SU-DHL-6 (cell line): Measurements from ENCODE around the gene CHD3.

Source experiments
- H2AFZ ChIP-seq: fragments of 200-600 bp; sonication (generic); 2 replicates; pipeline ENCODE4 v1.6.1; 2014; ENCODE audit warnings: low read depth, mild to moderate bottlenecking, moderate library complexity, mixed read lengths, antibody characterized with exemption, low read length; ENCODE audit not compliant: severe bottlenecking
- H3F3A ChIP-seq: fragments of 200-600 bp; shearing (Covaris generic); 2 replicates; pipeline ENCODE4 v1.6.0; 2016; ENCODE audit warnings: antibody characterized with exemption, mild to moderate bottlenecking; ENCODE audit not compliant: insufficient read depth
- H3K27ac ChIP-seq: fragments of 200-600 bp; sonication (generic); 2 replicates; pipeline ENCODE4 v1.5.1; 2016; ENCODE audit warnings: low read depth, mild to moderate bottlenecking, low read length, moderate library complexity, mixed read lengths
- H3K27me3 ChIP-seq: fragments of 200-600 bp; sonication (generic), shearing (Covaris generic); 2 replicates; pipeline ENCODE4 v1.6.0; 2014; ENCODE audit warnings: mild to moderate bottlenecking, low read length
- H3K36me3 ChIP-seq: fragments of 200-600 bp; sonication (generic); 2 replicates; pipeline ENCODE4 v1.6.1; 2014; ENCODE audit warnings: mild to moderate bottlenecking, low read length, mixed read lengths
- H3K4me2 ChIP-seq: fragments of 300-600, 200-600 bp; shearing (Covaris generic), sonication (generic); 2 replicates; pipeline ENCODE4 v1.6.0; 2014; ENCODE audit warnings: low read length, low read depth, mild to moderate bottlenecking; ENCODE audit not compliant: poor library complexity, severe bottlenecking
- H3K4me3 ChIP-seq: fragments of 200-600 bp; sonication (generic); 2 replicates; pipeline ENCODE4 v1.5.1; 2014; ENCODE audit warnings: antibody characterized with exemption, low read length, mild to moderate bottlenecking, mixed read lengths; ENCODE audit not compliant: insufficient read depth, poor library complexity, severe bottlenecking
- H3K79me2 ChIP-seq: fragments of 200-600 bp; sonication (generic); 2 replicates; pipeline ENCODE4 v1.6.1; 2014; ENCODE audit warnings: mild to moderate bottlenecking, low read length, moderate library complexity; ENCODE audit not compliant: insufficient read depth
- H3K9ac ChIP-seq: fragments of 200-600 bp; sonication (generic); 2 replicates; pipeline ENCODE4 v1.7.0; 2014; ENCODE audit warnings: mild to moderate bottlenecking, low read length
- H3K9me2 ChIP-seq: fragments of 200-600 bp; sonication (generic); replicated peaks from 2 replicates; pipeline ENCODE4 v1.6.1; 2014; ENCODE audit warnings: low read length; ENCODE audit not compliant: insufficient read depth
- H3K9me3 ChIP-seq: fragments of 200-600 bp; sonication (generic); 2 replicates; pipeline ENCODE4 v1.6.1; 2014; ENCODE audit warnings: low read length, mixed read lengths; ENCODE audit not compliant: insufficient read depth
- H4K20me1 ChIP-seq: fragments of 200-600 bp; sonication (generic); 2 replicates; pipeline ENCODE4 v1.6.1; 2014; ENCODE audit warnings: low read depth, mild to moderate bottlenecking, antibody characterized with exemption, low read length, moderate library complexity, mixed read lengths
- EZH2phosphoT487 ChIP-seq: fragments of 200-600 bp; sonication (generic), shearing (Covaris generic); conservative IDR thresholded peaks from 2 replicates; pipeline ENCODE4 v1.6.1; 2018; ENCODE audit warnings: mild to moderate bottlenecking, antibody characterized with exemption, low read length, moderate library complexity, mixed read lengths
- TF ChIP-seq, protein P1 (sequence below): fragments of 200-600 bp; sonication (generic); IDR thresholded peaks from one replicate; pipeline ENCODE4 v1.5.1; 2017; ENCODE audit warnings: antibody characterized with exemption, mild to moderate bottlenecking, low read length, moderate library complexity; ENCODE audit not compliant: insufficient read depth, poor library complexity, severe bottlenecking

The CHD3 gene

GRCh38 chr17:7940034-7940433 lies 51.4 kb downstream of the CHD3 start:
- Histone ChIP-seq H3F3A (no peaks in the 10 kb centered on the region), H2AFZ (no peak overlapping the region), H3K9me2 (no peaks in the 10 kb centered on the region), H4K20me1 (no peaks in the 10 kb centered on the region), H3K9ac (no peak overlapping the region), H3K27ac (no peak overlapping the region), H3K4me2 (no peak overlapping the region), H3K4me3 (no peak overlapping the region), H3K79me2 (no peaks in the 10 kb centered on the region), H3K9me3 (no peaks in the 10 kb centered on the region), H3K27me3 (no peaks in the 10 kb centered on the region), H3K36me3 (peaks cover 8% of the 10 kb centered on the region; the same call in 1 of the 2 replicates)
- TF ChIP-seq, protein P1, sequence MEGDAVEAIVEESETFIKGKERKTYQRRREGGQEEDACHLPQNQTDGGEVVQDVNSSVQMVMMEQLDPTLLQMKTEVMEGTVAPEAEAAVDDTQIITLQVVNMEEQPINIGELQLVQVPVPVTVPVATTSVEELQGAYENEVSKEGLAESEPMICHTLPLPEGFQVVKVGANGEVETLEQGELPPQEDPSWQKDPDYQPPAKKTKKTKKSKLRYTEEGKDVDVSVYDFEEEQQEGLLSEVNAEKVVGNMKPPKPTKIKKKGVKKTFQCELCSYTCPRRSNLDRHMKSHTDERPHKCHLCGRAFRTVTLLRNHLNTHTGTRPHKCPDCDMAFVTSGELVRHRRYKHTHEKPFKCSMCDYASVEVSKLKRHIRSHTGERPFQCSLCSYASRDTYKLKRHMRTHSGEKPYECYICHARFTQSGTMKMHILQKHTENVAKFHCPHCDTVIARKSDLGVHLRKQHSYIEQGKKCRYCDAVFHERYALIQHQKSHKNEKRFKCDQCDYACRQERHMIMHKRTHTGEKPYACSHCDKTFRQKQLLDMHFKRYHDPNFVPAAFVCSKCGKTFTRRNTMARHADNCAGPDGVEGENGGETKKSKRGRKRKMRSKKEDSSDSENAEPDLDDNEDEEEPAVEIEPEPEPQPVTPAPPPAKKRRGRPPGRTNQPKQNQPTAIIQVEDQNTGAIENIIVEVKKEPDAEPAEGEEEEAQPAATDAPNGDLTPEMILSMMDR, result no peak
- no peak for TF ChIP-seq EZH2phosphoT487

- Histone ChIP-seq H3K27ac (no peak overlapping the region), H3F3A (no peaks in the 10 kb centered on the region), H3K9me3 (no peaks in the 10 kb centered on the region), H4K20me1 (no peaks in the 10 kb centered on the region), H3K79me2 (no peaks in the 10 kb centered on the region), H3K9ac (no peak overlapping the region), H3K27me3 (no peaks in the 10 kb centered on the region), H3K4me2 (no peak overlapping the region), H2AFZ (no peak overlapping the region), H3K36me3 (peaks cover 8% of the 10 kb centered on the region; the same call in 1 of the 2 replicates), H3K4me3 (no peak overlapping the region), H3K9me2 (no peaks in the 10 kb centered on the region)
- TF ChIP-seq, protein P1, result no peak
Measured at GRCh38 chr17:7940743-7941142, 52.2 kb downstream of the CHD3 start.

- TF ChIP-seq, protein P1, result no peak
- TF ChIP-seq EZH2phosphoT487, result no peak
- H3K27ac ChIP-seq, result no peak overlapping the region
- no peak overlapping the region for H2AFZ ChIP-seq
- no peaks in the 10 kb centered on the region for H4K20me1 ChIP-seq
- no peaks in the 10 kb centered on the region for H3K79me2 ChIP-seq
- H3K9ac ChIP-seq, result no peak overlapping the region
- H3K36me3 ChIP-seq, result peaks cover 8% of the 10 kb centered on the region; the same call in 1 of the 2 replicates
- H3K9me2 ChIP-seq, result no peaks in the 10 kb centered on the region
- H3F3A ChIP-seq, result no peaks in the 10 kb centered on the region
- H3K9me3 ChIP-seq, result no peaks in the 10 kb centered on the region
- no peak overlapping the region for H3K4me2 ChIP-seq
- H3K4me3 ChIP-seq, result no peak overlapping the region
- H3K27me3 ChIP-seq, result no peaks in the 10 kb centered on the region
Measured at GRCh38 chr17:7943291-7943690, 54.7 kb downstream of the CHD3 start.
